ENCODE data around the gene NOL7.

GRCh38 chr6:13591205-13591921, 23.8 kb upstream of the NOL7 start:
- TF ChIP-seq POLR2A (IDR thresholded peaks at IDR 0.05): no peak
- no peak for TF ChIP-seq CTCF (IDR thresholded peaks at IDR 0.05)
